IMR-90 (cell line): ENCODE data around the gene DACH1. TPM values are rescaled to one million over a fixed set of nuclear protein-coding genes. Genes with fewer than 3 reads are reported as not detected.

Experiments
- ATAC-seq: fragments of 200-7000 bp; cut with Tn5 transposase; 2 replicates; pipeline ENCODE4 v1.9.1; 2020; ENCODE audit warnings: low read depth, mild to moderate bottlenecking, moderate library complexity
- BruUV-seq: library from RNA; stranded (reverse); fragments of 400-500 nt; replicated peaks from 2 replicates; lab custom pipeline; 2021; lab: Mats Ljungman, UMichigan
- CTCF ChIA-PET: fragments of 300-600 bp; formaldehyde crosslinking; extraction: SDS; loops from one replicate; lab custom pipeline; 2021; ENCODE audit warnings: antibody characterized with exemption; lab: Yijun Ruan, JAX
- POLR2A ChIA-PET: fragments of 300-600 bp; sonication (Branson Sonifier 250); formaldehyde crosslinking; loops from one replicate; lab custom pipeline; 2022; ENCODE audit warnings: antibody characterized with exemption; ENCODE audit not compliant: unreplicated experiment; lab: Charles Lee
- DNase-seq: peaks from one replicate; pipeline ENCODE4 v3.0.0; 2013
- H2AFZ ChIP-seq: replicated peaks from 2 replicates; pipeline ENCODE3; 2013; ENCODE audit warnings: low read length, mild to moderate bottlenecking; ENCODE audit not compliant: poor library complexity
- H2AK5ac ChIP-seq: 2 replicates; pipeline ENCODE4 v1.6.1; 2013; ENCODE audit warnings: low read depth, low read length, inconsistent platforms
- H2AK9ac ChIP-seq: replicated peaks from 2 replicates; pipeline ENCODE3; 2013; ENCODE audit warnings: mild to moderate bottlenecking, low read depth, low read length, moderate library complexity; ENCODE audit not compliant: poor library complexity
- H2BK120ac ChIP-seq: 2 replicates; pipeline ENCODE4 v1.6.1; 2013; ENCODE audit warnings: low read depth, low read length, inconsistent platforms
- H2BK15ac ChIP-seq: 3 replicates; pipeline ENCODE4 v1.6.1; 2013; ENCODE audit warnings: low read depth, low read length, inconsistent platforms
- H2BK20ac ChIP-seq: 2 replicates; pipeline ENCODE4 v1.6.1; 2013; ENCODE audit warnings: low read depth, mild to moderate bottlenecking, inconsistent platforms, low read length, moderate library complexity
- H2BK5ac ChIP-seq: 2 replicates; pipeline ENCODE4 v1.6.1; 2013; ENCODE audit warnings: mild to moderate bottlenecking, low read depth, low read length, inconsistent platforms; ENCODE audit not compliant: poor library complexity, severe bottlenecking
- H3K14ac ChIP-seq: replicated peaks from 2 replicates; pipeline ENCODE4 v1.6.1; 2013; ENCODE audit warnings: low read depth, low read length, inconsistent platforms
- H3K18ac ChIP-seq: 2 replicates; pipeline ENCODE4 v1.6.1; 2013; ENCODE audit warnings: low read depth, low read length, control low read depth
- H3K23ac ChIP-seq: 2 replicates; pipeline ENCODE4 v1.6.1; 2013; ENCODE audit warnings: low read depth, low read length, inconsistent platforms
- H3K27ac ChIP-seq: 2 replicates; pipeline ENCODE4 v1.5.1; 2013; ENCODE audit warnings: mild to moderate bottlenecking, control low read depth, low read length; ENCODE audit not compliant: insufficient read depth
- H3K27me3 ChIP-seq: 2 replicates; pipeline ENCODE4 v1.6.1; 2013; ENCODE audit warnings: low read length; ENCODE audit not compliant: control insufficient read depth, insufficient read depth
- H3K36me3 ChIP-seq: 2 replicates; pipeline ENCODE4 v1.6.1; 2013; ENCODE audit warnings: low read length, mixed read lengths; ENCODE audit not compliant: control insufficient read depth, insufficient read depth
- H3K4ac ChIP-seq: 2 replicates; pipeline ENCODE4 v1.6.1; 2013; ENCODE audit warnings: low read depth, low read length, inconsistent platforms
- H3K4me1 ChIP-seq: 2 replicates; pipeline ENCODE4 v1.6.1; 2013; ENCODE audit warnings: low read length, mixed read lengths; ENCODE audit not compliant: control insufficient read depth, insufficient read depth
- H3K4me2 ChIP-seq: 2 replicates; pipeline ENCODE4 v1.6.1; 2013; ENCODE audit warnings: low read depth, mild to moderate bottlenecking, control low read depth, low read length, moderate library complexity
- H3K4me3 ChIP-seq: 2 replicates; pipeline ENCODE4 v1.5.1; 2013; ENCODE audit warnings: low read depth, mild to moderate bottlenecking, control low read depth, low read length, moderate library complexity; ENCODE audit not compliant: insufficient read depth
- H3K56ac ChIP-seq: 2 replicates; pipeline ENCODE4 v1.6.1; 2013; ENCODE audit warnings: low read length, inconsistent platforms; ENCODE audit not compliant: insufficient read depth; ENCODE audit errors: extremely low read depth
- H3K79me1 ChIP-seq, 2 experiments: 2 replicates each; pipeline ENCODE4 v1.6.1; 2013; ENCODE audit warnings: low read length in 2 of 2, inconsistent platforms in 1 of 2, low read depth in 1 of 2
- H3K9ac ChIP-seq: 2 replicates; pipeline ENCODE4 v1.6.1; 2013; ENCODE audit warnings: low read depth, low read length, control low read depth
- H3K9me1 ChIP-seq: 2 replicates; pipeline ENCODE4 v1.6.1; 2013; ENCODE audit warnings: low read length, inconsistent platforms; ENCODE audit not compliant: insufficient read depth
- H3K9me3 ChIP-seq: 2 replicates; pipeline ENCODE4 v1.6.1; 2013; ENCODE audit warnings: low read length; ENCODE audit not compliant: control insufficient read depth, insufficient read depth
- H4K20me1 ChIP-seq: 2 replicates; pipeline ENCODE4 v1.6.1; 2013; ENCODE audit warnings: low read length, inconsistent platforms; ENCODE audit not compliant: insufficient read depth
- H4K5ac ChIP-seq: 2 replicates; pipeline ENCODE4 v1.6.1; 2013; ENCODE audit warnings: mild to moderate bottlenecking, low read depth, low read length, control low read depth
- H4K8ac ChIP-seq, 2 experiments: 2 replicates each; pipeline ENCODE4 v1.6.1; 2013; ENCODE audit warnings: low read depth in 2 of 2, low read length in 2 of 2, control low read depth in 1 of 2, inconsistent platforms in 1 of 2
- H4K91ac ChIP-seq: 2 replicates; pipeline ENCODE4 v1.6.1; 2013; ENCODE audit warnings: low read depth, low read length, inconsistent platforms; ENCODE audit not compliant: insufficient read depth
- BHLHE40 ChIP-seq: fragments of 150-350 bp; IDR thresholded peaks from 2 replicates; pipeline ENCODE4 v1.6.1; 2016; ENCODE audit warnings: mild to moderate bottlenecking, low read depth, low read length
- CEBPB ChIP-seq: IDR thresholded peaks from 2 replicates; pipeline ENCODE4 v1.6.1; 2012; ENCODE audit warnings: low read depth, low read length, improper control_type of control experiment
- CHD1 ChIP-seq: IDR thresholded peaks from 2 replicates; pipeline ENCODE4 v1.6.1; 2012; ENCODE audit warnings: low read depth, low read length, improper control_type of control experiment
- MAFK ChIP-seq: IDR thresholded peaks from 2 replicates; pipeline ENCODE4 v1.6.1; 2012; ENCODE audit warnings: low read depth, low read length, improper control_type of control experiment
- MAZ ChIP-seq: IDR thresholded peaks from 2 replicates; pipeline ENCODE4 v1.6.1; 2012; ENCODE audit warnings: low read depth, mild to moderate bottlenecking, low read length, improper control_type of control experiment, moderate library complexity, borderline replicate concordance
- MXI1 ChIP-seq: IDR thresholded peaks from 2 replicates; pipeline ENCODE4 v1.6.1; 2012; ENCODE audit warnings: low read depth, mild to moderate bottlenecking, low read length, moderate library complexity, borderline replicate concordance
- RAD21 ChIP-seq: IDR thresholded peaks from 2 replicates; pipeline ENCODE4 v1.6.1; 2012; ENCODE audit warnings: low read length, improper control_type of control experiment
- USF2 ChIP-seq: fragments of 150-350 bp; IDR thresholded peaks from 2 replicates; pipeline ENCODE4 v1.6.1; 2017; ENCODE audit warnings: mild to moderate bottlenecking, antibody characterized with exemption, low read length, low read depth
- WGBS, 2 experiments: methylation state at CpG; one replicate each; pipeline versions ENCODE4 v1.1.5 to v1.1.7; 2013; ENCODE audit warnings: missing lambda C conversion rate in 2 of 2; ENCODE audit not compliant: insufficient read length in 1 of 2; ENCODE audit errors: extremely low coverage in 2 of 2; 5-methylcytosine and 5-hydroxymethylcytosine counted together
- dilution Hi-C: fragments of 300-500 bp; cut with HindIII; formaldehyde crosslinking; loops from one replicate; pipeline ENCODE4 v1.14.3; 2018; ENCODE audit warnings: low sequenced_read_pairs; ENCODE audit not compliant: unreplicated experiment
- in situ Hi-C: fragments of 300-500 bp; cut with MboI; formaldehyde crosslinking; loops from 3 replicates; pipeline ENCODE4 v1.14.3; 2019; ENCODE audit warnings: low sequenced_read_pairs, inconsistent platforms, mixed read lengths
- intact Hi-C: fragments of 100-400 bp; cut with micrococcal nuclease; formaldehyde crosslinking; loops from 2 replicates; pipeline ENCODE4 v1.10.0; 2022
- polyA plus RNA-seq, 3 experiments: library from polyadenylated mRNA; depleted of rRNA; stranded (reverse); fragments of >200 nt; gene quantifications; 2 replicates each; pipeline ENCODE4 v1.2.3, GENCODE V29; 2012; ENCODE audit warnings: low replicate concordance in 1 of 3
- total RNA-seq: library from RNA; depleted of rRNA; stranded (reverse); fragments of >200 nt; gene quantifications from 2 replicates; pipeline ENCODE4 v1.2.3, GENCODE V29; 2012

The DACH1 gene
- total and polyA plus RNA-seq, 2 of the 4 experiments (the other 2 are of a cell fraction): not detected

GRCh38 chr13:71522941-71523526 is 344.0 kb downstream of the DACH1 start:
- H4K8ac ChIP-seq: no peak overlapping the region
- H3K79me1 ChIP-seq: no peaks in the 10 kb centered on the region
- no peaks in the 10 kb centered on the region for H4K20me1 ChIP-seq
- CTCF ChIA-PET: no interaction called here
- no peak overlapping the region for H3K56ac ChIP-seq
- dilution Hi-C loops (no loop called here), in situ Hi-C loops (no loop called here), intact Hi-C loops (no loop called here)
- H3K4ac ChIP-seq: no peak overlapping the region
- H3K4me3 ChIP-seq: no peak overlapping the region
- POLR2A ChIA-PET: no interaction called here
- no peak overlapping the region for H2BK5ac ChIP-seq
- TF ChIP-seq RAD21: no peak
- TF ChIP-seq MAZ: no peak
- no peak for TF ChIP-seq CHD1
- TF ChIP-seq MXI1: no peak
- no peak for TF ChIP-seq CEBPB
- no peak for TF ChIP-seq USF2
- TF ChIP-seq BHLHE40: no peak
- TF ChIP-seq MAFK: no peak
- H2BK120ac ChIP-seq: no peak overlapping the region
- DNase-seq (no peak), ATAC-seq (no peak)
- H4K5ac ChIP-seq: no peak overlapping the region
- H3K27me3 ChIP-seq: no peaks in the 10 kb centered on the region
- H3K18ac ChIP-seq: no peak overlapping the region
- no peaks in the 10 kb centered on the region for H3K36me3 ChIP-seq
- WGBS, 2 experiments: 100% methylated on average over 1 of the region's 4 CpGs; no CpG with 5 or more reads in 1 of the 2 experiments
- no peak overlapping the region for H2BK20ac ChIP-seq
- no peak overlapping the region for H2AK9ac ChIP-seq
- no peak overlapping the region for H2AK5ac ChIP-seq
- H2BK15ac ChIP-seq: no peak overlapping the region
- BruUV-seq: no TSS peak
- H3K27ac ChIP-seq: no peak overlapping the region
- H2AFZ ChIP-seq: no peak overlapping the region
- no peaks in the 10 kb centered on the region for H3K9me1 ChIP-seq
- H3K23ac ChIP-seq: no peak overlapping the region
- no peak overlapping the region for H3K4me2 ChIP-seq
- no peaks in the 10 kb centered on the region for H3K9me3 ChIP-seq
- H4K91ac ChIP-seq: no peak overlapping the region
- no peak overlapping the region for H3K14ac ChIP-seq
- no peak overlapping the region for H3K9ac ChIP-seq
- no peaks in the 10 kb centered on the region; the same call in 1 of the 2 replicates for H3K4me1 ChIP-seq
